SK-N-SH treated with all-trans-retinoic acid at 6 μM for 48 hours (cell line): ENCODE measurements around the gene TM9SF3.

Experiments used
- ATAC-seq: fragments of 200-7000 bp; cut with Tn5 transposase; 3 replicates; pipeline ENCODE4 v1.9.1; 2020; ENCODE audit warnings: mild to moderate bottlenecking, moderate library complexity
- ARNTL ChIP-seq: fragments of 450-650 bp; formaldehyde crosslinking; IDR thresholded peaks from 2 replicates; pipeline ENCODE4 v1.5.0; 2020; ENCODE audit warnings: low read depth, mild to moderate bottlenecking, moderate library complexity, borderline replicate concordance
- BACH2 ChIP-seq: fragments of 250-450 bp; sonication (Bioruptor Pico); IDR thresholded peaks from 2 replicates; pipeline ENCODE4 v1.9.0; 2021; ENCODE audit warnings: mild to moderate bottlenecking, borderline replicate concordance
- CREB5 ChIP-seq: fragments of 250-450 bp; sonication (Bioruptor Pico); IDR thresholded peaks from 2 replicates; pipeline ENCODE4 v1.5.1; 2020; ENCODE audit warnings: low read depth, mild to moderate bottlenecking, moderate library complexity
- CSRNP3 ChIP-seq: fragments of 250-450 bp; sonication (Bioruptor Pico); IDR thresholded peaks from 2 replicates; pipeline ENCODE4 v1.5.1; 2021; ENCODE audit warnings: mild to moderate bottlenecking, moderate library complexity
- ESRRG ChIP-seq: fragments of 250-450 bp; sonication (Bioruptor Pico); IDR thresholded peaks from 2 replicates; pipeline ENCODE4 v1.6.1; 2021; ENCODE audit warnings: mild to moderate bottlenecking
- GLIS3 ChIP-seq: fragments of 250-450 bp; sonication (Bioruptor Pico); IDR thresholded peaks from 2 replicates; pipeline ENCODE4 v1.5.0; 2020; ENCODE audit warnings: mild to moderate bottlenecking, moderate library complexity
- ISL1 ChIP-seq: fragments of 250-450 bp; sonication (Bioruptor Pico); IDR thresholded peaks from 2 replicates; pipeline ENCODE4 v2.1.2; 2022; ENCODE audit warnings: mild to moderate bottlenecking, moderate library complexity
- OSR1 ChIP-seq: fragments of 250-450 bp; sonication (Bioruptor Pico); IDR thresholded peaks from 2 replicates; pipeline ENCODE4 v1.8.0; 2022; ENCODE audit warnings: moderate library complexity, mild to moderate bottlenecking, inconsistent platforms
- PATZ1 ChIP-seq: fragments of 250-450 bp; sonication (Bioruptor Pico); IDR thresholded peaks from 2 replicates; pipeline ENCODE4 v1.8.0; 2020; ENCODE audit warnings: mild to moderate bottlenecking, moderate library complexity, borderline replicate concordance
- POU6F1 ChIP-seq: fragments of 250-450 bp; sonication (Bioruptor Pico); IDR thresholded peaks from 2 replicates; pipeline ENCODE4 v1.8.0; 2021; ENCODE audit warnings: low read depth, mild to moderate bottlenecking, moderate library complexity, borderline replicate concordance
- PPARA ChIP-seq: fragments of 250-450 bp; sonication (Bioruptor Pico); IDR thresholded peaks from 2 replicates; pipeline ENCODE4 v1.5.0; 2020; ENCODE audit warnings: mild to moderate bottlenecking, borderline replicate concordance
- RARB ChIP-seq: fragments of 250-450 bp; sonication (Bioruptor Pico); IDR thresholded peaks from 2 replicates; pipeline ENCODE4 v1.8.0; 2021; ENCODE audit warnings: mild to moderate bottlenecking, moderate library complexity
- TCF4 ChIP-seq: fragments of 250-450 bp; sonication (Bioruptor Pico); IDR thresholded peaks from 2 replicates; pipeline ENCODE4 v1.8.0; 2021; ENCODE audit warnings: mild to moderate bottlenecking, moderate library complexity, borderline replicate concordance
- TSHZ2 ChIP-seq: fragments of 250-450 bp; sonication (Bioruptor Pico); IDR thresholded peaks from 2 replicates; pipeline ENCODE4 v1.5.0; 2020; ENCODE audit warnings: mild to moderate bottlenecking, moderate library complexity
- ZC3H10 ChIP-seq: fragments of 250-450 bp; sonication (Bioruptor Pico); IDR thresholded peaks from 2 replicates; pipeline ENCODE4 v1.5.1; 2021; ENCODE audit warnings: mild to moderate bottlenecking, moderate library complexity
- ZFP3 ChIP-seq: fragments of 250-450 bp; sonication (Bioruptor Pico); IDR thresholded peaks from 2 replicates; pipeline ENCODE4 v1.5.0; 2020; ENCODE audit warnings: mild to moderate bottlenecking, moderate library complexity
- ZFP30 ChIP-seq: fragments of 450-650 bp; formaldehyde crosslinking; IDR thresholded peaks from 2 replicates; pipeline ENCODE4 v1.5.0; 2022; ENCODE audit warnings: mild to moderate bottlenecking, moderate library complexity
- ZNF565 ChIP-seq: fragments of 450-650 bp; formaldehyde crosslinking; conservative IDR thresholded peaks from 2 replicates; pipeline ENCODE4 v1.5.0; 2020; ENCODE audit warnings: low read depth, mild to moderate bottlenecking, moderate library complexity
- ZNF70 ChIP-seq: fragments of 450-650 bp; formaldehyde crosslinking; IDR thresholded peaks from 2 replicates; pipeline ENCODE4 v1.5.0; 2020; ENCODE audit warnings: mild to moderate bottlenecking, moderate library complexity

The TM9SF3 gene

GRCh38 chr10:96587264-96588059 is 650 bp upstream of the TM9SF3 start:
- TF ChIP-seq ZNF70 (no peak), ARNTL (CRISPR knock-in tag) (no peak), OSR1 (CRISPR knock-in tag) (no peak), ZC3H10 (no peak), TCF4 (CRISPR knock-in tag) (no peak), GLIS3 (CRISPR knock-in tag) (no peak), CREB5 (CRISPR knock-in tag) (no peak), RARB (no peak), ZFP30 (CRISPR knock-in tag) (no peak), ESRRG (CRISPR knock-in tag) (no peak), TSHZ2 (no peak), ZFP3 (CRISPR knock-in tag) (no peak), BACH2 (CRISPR knock-in tag) (no peak), PPARA (no peak), ZNF565 (CRISPR knock-in tag) (no peak), ISL1 (CRISPR knock-in tag) (no peak), CSRNP3 (CRISPR knock-in tag) (no peak), PATZ1 (CRISPR knock-in tag) (no peak), POU6F1 (CRISPR knock-in tag) (no peak)
- ATAC-seq, result peak; percentile 66

GRCh38 chr10:96585736-96586418 is 935 bp downstream of the TM9SF3 start:
- peak; percentile 52 for ATAC-seq
- TF ChIP-seq TSHZ2, result no peak
